Subcutaneous abdominal adipose tissue (tissue), 5 donors: ENCODE results near the gene GASK1B.

Source experiments
- H3K27ac ChIP-seq: one replicate; pipeline ENCODE4 v1.7.0; 2013; ENCODE audit warnings: low read depth, mild to moderate bottlenecking, inconsistent platforms, low read length, moderate library complexity
- H3K27me3 ChIP-seq, 5 donors: one replicate each; pipeline ENCODE4 v1.7.0; 2013; ENCODE audit warnings: low read length in 5 of 5, inconsistent platforms in 1 of 5; ENCODE audit not compliant: control insufficient read depth in 5 of 5, insufficient read depth in 4 of 5
- H3K36me3 ChIP-seq, 5 donors: one replicate each; pipeline ENCODE4 v1.7.0; 2013; ENCODE audit warnings: low read length in 5 of 5; ENCODE audit not compliant: control insufficient read depth in 5 of 5, insufficient read depth in 5 of 5
- H3K4me1 ChIP-seq, 5 donors: one replicate each; pipeline ENCODE4 v1.7.0; 2013; ENCODE audit warnings: low read length in 5 of 5, mild to moderate bottlenecking in 3 of 5, moderate library complexity in 1 of 5; ENCODE audit not compliant: control insufficient read depth in 5 of 5, insufficient read depth in 5 of 5
- H3K4me3 ChIP-seq, 5 donors: one replicate each; pipeline ENCODE4 v1.7.0; 2013; ENCODE audit warnings: low read length in 5 of 5, low read depth in 1 of 5
- H3K9ac ChIP-seq, 5 donors: one replicate each; pipeline ENCODE4 v1.7.0; 2013; ENCODE audit warnings: low read length in 5 of 5, mild to moderate bottlenecking in 4 of 5, moderate library complexity in 3 of 5
- H3K9me3 ChIP-seq, 5 donors: one replicate each; pipeline ENCODE4 v1.7.0; 2013; ENCODE audit warnings: low read length in 5 of 5; ENCODE audit not compliant: control insufficient read depth in 5 of 5
- donor health status: healthy.
- donor health status: healthy.
- donor health status: healthy.
- donor health status: healthy.
- donor health status: healthy.

The GASK1B gene

DNA sequence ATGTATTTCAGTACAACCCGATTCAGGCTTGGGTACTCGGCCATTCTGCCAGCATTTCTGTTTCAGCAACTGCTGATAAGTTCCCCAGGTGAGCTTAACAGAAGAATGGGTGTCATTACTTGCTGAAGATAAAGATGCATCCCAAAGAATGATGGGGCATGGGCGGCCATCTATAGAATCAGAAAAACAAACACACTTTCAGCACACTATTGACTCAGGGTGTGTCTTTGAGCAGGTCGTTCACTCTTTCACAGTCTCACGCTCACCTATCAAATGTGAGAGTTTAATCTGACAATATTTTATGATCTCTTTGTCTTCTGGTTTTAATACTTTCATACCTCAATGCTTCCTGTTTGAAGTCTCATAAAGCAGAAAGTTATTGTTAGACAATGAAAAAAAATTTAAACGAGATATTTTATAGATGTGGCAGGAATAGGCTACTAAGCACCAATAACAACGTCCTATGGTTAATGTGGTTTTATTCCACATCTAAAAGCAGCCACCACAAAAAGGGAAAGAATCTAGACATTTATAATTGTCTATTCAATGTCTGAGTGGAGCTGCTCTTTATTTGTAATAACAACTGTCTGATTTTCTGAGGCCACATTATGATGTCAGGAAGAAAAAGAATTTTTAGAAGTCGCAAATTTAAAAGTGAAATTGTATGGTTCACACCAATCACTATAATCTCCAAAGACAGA is 17.0 kb downstream of the GASK1B start:
- Histone ChIP-seq H3K4me3 (no peak overlapping the region), H3K9me3 (no peaks in the 10 kb centered on the region), H3K27ac (no peak overlapping the region), H3K4me1 (peaks cover 0 to 37% (median 25%) of the 10 kb centered on the region in 5 donors), H3K27me3 (no peaks in the 10 kb centered on the region), H3K9ac (no peak overlapping the region), H3K36me3 (peaks cover 12 to 23% (median 19%) of the 10 kb centered on the region in 5 donors)

DNA sequence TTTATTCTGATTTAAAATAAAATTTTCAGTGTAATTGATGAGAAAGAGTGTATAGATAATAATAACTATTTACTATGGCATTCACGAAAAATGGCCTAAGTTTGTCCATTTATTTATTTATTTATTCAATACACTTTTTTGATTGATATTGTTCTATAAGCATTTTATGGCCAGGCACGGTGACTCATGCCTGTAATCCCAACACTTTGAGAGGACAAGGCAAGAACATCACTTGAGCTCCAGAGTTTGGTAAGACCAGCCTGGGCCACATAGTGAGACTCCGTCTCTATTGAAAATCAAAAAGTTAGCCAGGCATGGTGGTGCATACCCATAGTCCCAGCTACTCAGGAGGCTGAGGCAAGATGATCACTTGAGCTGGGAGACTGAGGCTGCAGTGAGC is 25.7 kb downstream of the GASK1B start:
- H3K4me1 ChIP-seq: peaks cover 0 to 6% (median 0%) of the 10 kb centered on the region in 5 donors
- H3K27ac ChIP-seq: no peak overlapping the region
- H3K27me3 ChIP-seq: no peaks in the 10 kb centered on the region
- H3K4me3 ChIP-seq: no peak overlapping the region
- no peak overlapping the region for H3K9ac ChIP-seq
- H3K9me3 ChIP-seq: no peaks in the 10 kb centered on the region
- peaks cover 6 to 24% (median 19%) of the 10 kb centered on the region in 5 donors for H3K36me3 ChIP-seq

DNA sequence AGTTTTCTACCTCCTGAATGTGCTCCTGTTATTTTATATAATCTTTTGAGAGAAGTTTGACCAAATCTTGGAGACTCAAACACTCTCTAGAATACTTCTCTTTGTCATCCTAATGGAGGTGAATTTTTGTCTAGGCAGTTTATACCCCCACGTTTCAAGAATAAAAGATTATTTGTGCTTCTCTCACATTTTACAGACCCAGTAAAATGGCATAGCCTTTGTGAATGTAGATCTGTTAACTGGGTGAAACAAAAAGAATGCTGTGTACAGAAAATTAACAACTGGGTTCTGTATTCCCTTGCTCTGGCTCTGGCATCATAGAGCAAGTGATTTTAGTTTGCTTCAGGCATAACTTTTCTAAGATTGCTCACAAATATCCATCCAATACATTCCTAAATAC is 26.1 kb downstream of the GASK1B start:
- peaks cover 3 to 24% (median 16%) of the 10 kb centered on the region in 5 donors for H3K36me3 ChIP-seq
- no peak overlapping the region for H3K27ac ChIP-seq
- H3K4me3 ChIP-seq: no peak overlapping the region
- H3K4me1 ChIP-seq: peaks cover 0 to 6% (median 0%) of the 10 kb centered on the region in 5 donors
- no peaks in the 10 kb centered on the region for H3K9me3 ChIP-seq
- H3K27me3 ChIP-seq: no peaks in the 10 kb centered on the region
- H3K9ac ChIP-seq: no peak overlapping the region

DNA sequence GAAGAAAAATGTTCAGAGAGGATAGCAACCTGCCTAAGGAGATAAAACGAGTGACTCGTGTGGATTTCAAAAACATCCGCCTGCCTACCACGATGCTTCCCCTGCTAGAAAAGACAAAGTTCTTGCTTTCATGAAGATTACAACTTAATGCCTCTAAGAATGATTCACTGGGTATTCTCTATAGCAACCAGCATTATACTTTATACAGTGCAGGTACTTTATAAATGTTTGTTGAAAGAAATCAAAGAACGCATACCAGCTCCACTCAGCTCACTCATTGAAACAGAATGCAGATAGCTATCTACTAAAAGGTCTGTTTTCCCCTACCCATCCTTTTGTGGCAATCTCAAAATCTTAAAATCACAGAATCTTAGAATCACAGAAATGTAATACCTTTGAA is 33.7 kb downstream of the GASK1B start:
- no peak overlapping the region for H3K27ac ChIP-seq
- H3K9me3 ChIP-seq: no peaks in the 10 kb centered on the region
- peaks cover 0 to 6% (median 0%) of the 10 kb centered on the region in 5 donors for H3K4me1 ChIP-seq
- no peaks in the 10 kb centered on the region for H3K36me3 ChIP-seq
- peak overlapping the region in 1 of 5 donors; percentile 4 for H3K9ac ChIP-seq
- no peaks in the 10 kb centered on the region for H3K27me3 ChIP-seq
- H3K4me3 ChIP-seq: no peak overlapping the region

DNA sequence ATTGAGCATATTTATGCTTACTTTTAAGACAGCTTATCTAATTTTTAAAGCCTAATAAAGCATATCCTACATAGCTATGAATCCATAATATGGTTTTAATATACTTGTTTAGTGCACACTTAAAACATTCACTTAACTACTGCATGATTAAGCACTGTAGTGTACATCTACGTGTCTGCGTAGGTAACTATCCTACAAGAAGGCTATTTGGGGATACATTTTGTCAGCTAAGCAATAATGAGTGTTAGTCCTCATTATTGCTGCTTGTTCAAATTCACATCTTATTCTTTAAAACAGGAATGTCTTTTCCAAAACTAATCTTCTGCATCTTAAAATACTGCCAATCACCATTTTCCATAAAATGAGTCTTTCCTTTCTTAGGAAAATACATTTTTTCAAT is 38.6 kb downstream of the GASK1B start:
- Histone ChIP-seq H3K9ac (no peak overlapping the region), H3K36me3 (peaks cover 0 to 13% (median 9%) of the 10 kb centered on the region in 5 donors), H3K27me3 (no peaks in the 10 kb centered on the region), H3K9me3 (no peaks in the 10 kb centered on the region), H3K27ac (no peak overlapping the region), H3K4me3 (no peak overlapping the region), H3K4me1 (peaks cover 2 to 11% (median 3%) of the 10 kb centered on the region in 5 donors)

DNA sequence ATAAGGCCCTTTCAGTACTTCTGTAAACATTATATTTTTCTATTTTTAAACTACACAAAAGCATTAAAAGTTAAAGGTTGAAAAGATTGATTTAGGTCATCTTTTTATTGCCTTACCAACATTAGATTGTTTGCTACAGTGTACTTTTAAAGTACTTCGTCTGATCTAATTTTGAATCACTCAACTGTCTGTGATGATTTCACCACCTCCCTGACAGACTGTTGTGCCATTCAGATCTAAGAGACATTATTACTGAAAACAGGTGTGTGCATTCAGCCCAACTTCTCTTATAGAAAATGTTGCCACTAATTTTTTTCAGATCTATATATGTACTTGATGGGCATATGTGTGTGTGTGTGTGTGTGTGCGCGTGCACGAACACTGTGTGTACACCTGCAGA is 39.3 kb downstream of the GASK1B start:
- no peak overlapping the region for H3K27ac ChIP-seq

DNA sequence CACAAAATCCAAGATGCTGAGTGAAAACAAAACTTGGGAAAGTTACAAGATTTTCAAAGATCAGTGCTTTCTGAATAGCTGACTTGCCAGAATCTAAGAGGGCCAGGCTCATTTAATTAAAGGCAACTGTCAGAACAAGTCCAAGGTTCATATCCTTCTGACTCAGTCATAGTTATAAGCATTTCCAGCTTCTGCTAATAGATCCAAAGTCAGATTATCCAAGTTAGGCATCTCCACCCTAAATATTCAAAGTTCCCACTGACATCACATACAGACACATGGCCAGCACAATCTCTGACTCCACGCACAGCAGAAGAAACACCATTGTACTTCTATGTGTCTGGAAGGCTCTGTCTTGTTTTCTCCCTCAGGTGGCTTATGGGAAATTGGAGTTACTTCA is 41.8 kb downstream of the GASK1B start:
- Histone ChIP-seq H3K27ac (no peak overlapping the region), H3K4me1 (peaks cover 2 to 11% (median 3%) of the 10 kb centered on the region in 5 donors), H3K36me3 (peaks cover 8 to 26% (median 13%) of the 10 kb centered on the region in 5 donors), H3K27me3 (no peaks in the 10 kb centered on the region), H3K9me3 (no peaks in the 10 kb centered on the region), H3K9ac (no peak overlapping the region), H3K4me3 (no peak overlapping the region)

More for the DNA sequence above, 39.3 kb downstream of the GASK1B start:
- H3K4me1 ChIP-seq: peaks cover 2 to 11% (median 3%) of the 10 kb centered on the region in 5 donors
- no peaks in the 10 kb centered on the region for H3K9me3 ChIP-seq
- no peak overlapping the region for H3K4me3 ChIP-seq
- H3K36me3 ChIP-seq: peaks cover under 1 to 18% (median 9%) of the 10 kb centered on the region in 5 donors
- no peak overlapping the region for H3K9ac ChIP-seq
- no peaks in the 10 kb centered on the region for H3K27me3 ChIP-seq

DNA sequence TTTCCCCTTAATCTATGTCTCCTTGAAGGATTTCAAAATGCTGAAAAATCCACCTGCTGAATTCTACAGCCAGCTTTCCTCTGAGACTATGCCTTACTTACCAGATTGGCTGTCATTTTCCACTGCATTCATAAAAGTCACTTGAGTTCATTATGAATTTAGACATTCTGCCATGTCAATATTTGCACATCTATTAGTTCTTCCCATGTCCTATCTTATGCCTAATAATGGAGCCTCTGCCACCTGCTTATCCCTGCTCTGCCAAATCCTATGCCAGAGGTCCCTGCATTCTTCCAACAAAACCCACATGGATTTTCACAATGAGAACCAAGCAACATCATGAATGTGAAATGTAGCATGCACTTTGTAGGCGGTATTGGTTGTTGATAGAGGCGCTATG is 42.6 kb downstream of the GASK1B start:
- H3K27ac ChIP-seq: peak overlapping the region; percentile 25
- no peak overlapping the region for H3K9ac ChIP-seq
- H3K4me3 ChIP-seq: no peak overlapping the region
- H3K36me3 ChIP-seq: peaks cover 8 to 26% (median 14%) of the 10 kb centered on the region in 5 donors
- H3K4me1 ChIP-seq: peaks cover 2 to 11% (median 3%) of the 10 kb centered on the region in 5 donors
- no peaks in the 10 kb centered on the region for H3K9me3 ChIP-seq
- no peaks in the 10 kb centered on the region for H3K27me3 ChIP-seq

DNA sequence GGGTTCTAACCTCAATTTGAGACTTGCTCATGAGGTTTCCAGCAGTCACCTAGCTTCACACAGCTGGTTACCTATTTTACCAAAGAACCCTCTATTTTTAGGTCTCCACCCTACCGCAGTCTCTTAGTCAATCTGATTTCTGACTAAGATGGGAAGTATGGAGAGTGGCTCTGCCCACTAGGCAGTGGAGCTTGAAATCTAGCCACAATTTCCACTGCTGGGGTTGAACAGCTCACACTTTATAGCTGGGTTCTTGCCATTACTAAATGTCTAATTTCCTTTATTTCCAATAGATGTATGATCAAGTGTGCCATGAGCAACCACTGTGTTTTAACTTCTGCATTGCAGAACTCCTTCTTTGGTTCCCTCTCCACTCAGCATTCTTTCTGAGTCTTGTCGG is 43.1 kb downstream of the GASK1B start:
- Histone ChIP-seq H3K36me3 (peaks cover 8 to 26% (median 14%) of the 10 kb centered on the region in 5 donors), H3K9ac (no peak overlapping the region), H3K4me1 (peaks cover 2 to 11% (median 3%) of the 10 kb centered on the region in 5 donors), H3K4me3 (no peak overlapping the region), H3K27me3 (no peaks in the 10 kb centered on the region), H3K9me3 (no peaks in the 10 kb centered on the region), H3K27ac (no peak overlapping the region)

DNA sequence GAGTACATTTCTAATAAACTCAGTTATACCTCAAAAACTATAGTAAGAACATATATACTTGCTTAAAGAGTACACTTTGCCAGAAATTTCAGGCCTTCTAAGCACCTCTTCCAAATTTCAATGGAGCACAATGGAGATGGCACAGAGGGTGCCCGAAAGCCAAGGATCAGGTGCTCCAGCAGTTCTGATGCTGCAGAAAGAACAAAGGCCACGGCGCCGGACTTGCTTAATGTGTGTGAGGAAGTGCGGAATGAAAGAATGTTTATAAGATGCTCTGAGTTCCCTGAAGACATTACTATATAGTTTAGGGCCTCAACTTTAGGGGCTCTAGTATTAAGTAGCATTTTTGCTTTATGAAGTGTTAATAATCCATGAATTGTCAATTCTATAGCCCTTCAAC is 44.3 kb downstream of the GASK1B start:
- Histone ChIP-seq H3K27me3 (no peaks in the 10 kb centered on the region), H3K4me1 (peaks cover 2 to 11% (median 3%) of the 10 kb centered on the region in 5 donors), H3K36me3 (peaks cover 8 to 26% (median 14%) of the 10 kb centered on the region in 5 donors), H3K9ac (no peak overlapping the region), H3K4me3 (no peak overlapping the region), H3K27ac (no peak overlapping the region), H3K9me3 (no peaks in the 10 kb centered on the region)
